ENCODE results near the gene SOX11.
"Not testable (repeated sequence)": the region's sequence is repeated elsewhere in the genome, so short reads cannot be mapped to it uniquely, and the experiment has no call there.

The SOX11 gene

GRCh38 chr2:5691985-5692529 lies at the start of gene SOX11:
SOX11 (plus strand) TSS chr2:5692384; CDS start chr2:5692722, 338 bp downstream.
- peak; percentile 67 for DNase-seq

GRCh38 chr2:5652734-5653133 lies 39.5 kb upstream of the SOX11 start:
- not testable (repeated sequence) for DNase-seq

GRCh38 chr2:5653756-5654155 lies 38.4 kb upstream of the SOX11 start:
- DNase-seq, result not testable (repeated sequence)

- no peak for DNase-seq
These were observed 35.0 kb upstream of the SOX11 start for GRCh38 chr2:5657231-5657630.

GRCh38 chr2:5660591-5660990 lies 31.6 kb upstream of the SOX11 start:
- no peak for DNase-seq

GRCh38 chr2:5661362-5661761 lies 30.8 kb upstream of the SOX11 start:
- no peak for DNase-seq

GRCh38 chr2:5664278-5664681 lies 27.9 kb upstream of the SOX11 start:
- peak; percentile 13 for DNase-seq

GRCh38 chr2:5665066-5665465 lies 27.1 kb upstream of the SOX11 start:
- DNase-seq, result no peak

GRCh38 chr2:5666798-5667197 lies 25.4 kb upstream of the SOX11 start:
- DNase-seq, result no peak

GRCh38 chr2:5667655-5668054 lies 24.5 kb upstream of the SOX11 start:
- DNase-seq, result not testable (repeated sequence)

- DNase-seq, result no peak
These were observed 23.4 kb upstream of the SOX11 start for GRCh38 chr2:5668682-5669250.

- no peak for DNase-seq
These were observed 19.4 kb upstream of the SOX11 start for GRCh38 chr2:5672749-5673144.

- DNase-seq, result no peak
These were observed 18.8 kb upstream of the SOX11 start for GRCh38 chr2:5673145-5674025.

GRCh38 chr2:5674026-5674340 lies 18.2 kb upstream of the SOX11 start:
- no peak for DNase-seq

GRCh38 chr2:5677133-5677532 lies 15.1 kb upstream of the SOX11 start:
- DNase-seq, result no peak

- no peak for DNase-seq
These were observed 8.7 kb upstream of the SOX11 start for GRCh38 chr2:5683471-5683870.

GRCh38 chr2:5685225-5685624 lies 7.0 kb upstream of the SOX11 start:
- DNase-seq, result no peak

GRCh38 chr2:5686068-5686467 lies 6.1 kb upstream of the SOX11 start:
- DNase-seq, result no peak

- no peak for DNase-seq
These were observed 5.6 kb upstream of the SOX11 start for GRCh38 chr2:5686536-5686935.

- no peak for DNase-seq
These were observed 2.4 kb upstream of the SOX11 start for GRCh38 chr2:5689750-5690149.

- no peak for DNase-seq
These were observed 1.9 kb upstream of the SOX11 start for GRCh38 chr2:5690286-5690685.

- DNase-seq, result no peak
These were observed 1.4 kb upstream of the SOX11 start for GRCh38 chr2:5690718-5691220.

GRCh38 chr2:5691221-5691984 lies 781 bp upstream of the SOX11 start:
- peak; percentile 50 for DNase-seq

Data from NCI-H774 (cell line).